ENCODE measurements around the gene MUC7.
"Not testable (repeated sequence)": the region's sequence is repeated elsewhere in the genome, so short reads cannot be mapped to it uniquely, and the experiment has no call there.

The MUC7 gene

GRCh38 chr4:70471897-70472296 lies at the start of gene MUC7:
TSS of gene MUC7 (plus strand) at chr4:70472197. CDS start at chr4:70474022, 1,825 bp downstream.
- DNase-seq: no peak

GRCh38 chr4:70425306-70425705 lies 46.7 kb upstream of the MUC7 start:
- no peak for DNase-seq

GRCh38 chr4:70426789-70427188 lies 45.2 kb upstream of the MUC7 start:
- DNase-seq: no peak

DNA sequence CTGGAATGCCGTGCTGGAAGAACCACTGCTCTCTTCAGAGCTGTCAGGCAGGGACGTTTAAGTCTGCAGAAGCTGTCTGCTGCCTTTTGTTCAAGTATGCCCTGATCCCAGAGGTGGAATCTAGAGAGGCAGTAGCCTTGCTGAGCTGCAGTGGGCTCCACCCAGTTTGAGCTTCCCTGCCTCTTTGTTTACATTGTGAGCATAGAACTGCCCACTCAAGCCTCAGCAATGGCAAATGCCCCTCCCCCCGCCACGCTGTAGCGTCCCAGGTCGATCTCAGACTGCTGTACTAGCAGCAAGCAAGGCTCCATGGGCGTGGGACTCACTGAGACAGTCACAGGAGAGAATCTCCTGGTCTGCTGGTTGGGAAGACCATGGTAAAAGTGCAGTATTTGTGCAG lies 34.8 kb upstream of the MUC7 start:
- DNase-seq: no peak

- DNase-seq: no peak
These were observed 29.5 kb upstream of the MUC7 start for GRCh38 chr4:70442474-70442873.

GRCh38 chr4:70443329-70443728 lies 28.7 kb upstream of the MUC7 start:
- no peak for DNase-seq

DNA sequence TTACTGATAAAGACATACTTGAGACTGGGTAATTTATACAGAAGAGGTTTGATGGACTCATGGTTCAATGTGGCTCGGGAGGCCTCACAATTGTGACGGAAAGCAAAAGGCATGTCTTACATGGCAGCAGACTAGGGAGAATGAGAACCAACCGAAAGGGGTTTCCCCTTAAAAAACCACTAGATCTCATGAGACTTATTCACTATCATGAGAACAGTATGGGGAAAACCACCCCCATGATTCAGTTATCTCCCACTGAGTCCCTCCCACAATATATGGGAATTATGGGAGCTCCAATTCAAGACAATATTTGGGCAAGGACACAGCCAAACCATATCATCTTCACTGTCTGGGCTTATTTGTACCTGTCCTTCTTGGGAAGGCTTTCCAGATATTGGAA lies 22.8 kb upstream of the MUC7 start:
- no peak for DNase-seq

- DNase-seq: no peak
These were observed 19.1 kb upstream of the MUC7 start for GRCh38 chr4:70452946-70453345.

GRCh38 chr4:70463335-70463734 lies 8.7 kb upstream of the MUC7 start:
- DNase-seq: no peak

DNA sequence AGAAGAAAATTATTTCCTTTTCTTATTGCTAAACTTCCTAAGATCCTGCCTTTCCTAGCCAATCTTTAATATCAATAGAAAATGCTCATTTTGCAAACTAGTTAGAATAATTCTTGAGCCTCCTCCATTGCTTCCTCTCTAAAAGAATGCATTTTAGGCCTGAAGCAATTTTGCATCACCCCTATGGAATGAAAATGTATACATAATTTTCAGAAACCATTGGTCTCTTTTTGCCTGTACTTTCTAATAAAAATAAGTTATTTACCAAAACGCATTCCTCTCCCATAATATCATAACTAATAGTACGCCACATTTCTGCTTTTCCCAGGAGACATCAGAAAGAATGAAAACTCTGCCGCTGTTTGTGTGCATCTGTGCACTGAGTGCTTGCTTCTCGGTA lies 1.7 kb downstream of the MUC7 start:
- no peak for DNase-seq

GRCh38 chr4:70488748-70489147 lies 16.8 kb downstream of the MUC7 start:
- DNase-seq: no peak

- no peak for DNase-seq
These were observed 24.2 kb downstream of the MUC7 start for GRCh38 chr4:70496231-70496630.

DNA sequence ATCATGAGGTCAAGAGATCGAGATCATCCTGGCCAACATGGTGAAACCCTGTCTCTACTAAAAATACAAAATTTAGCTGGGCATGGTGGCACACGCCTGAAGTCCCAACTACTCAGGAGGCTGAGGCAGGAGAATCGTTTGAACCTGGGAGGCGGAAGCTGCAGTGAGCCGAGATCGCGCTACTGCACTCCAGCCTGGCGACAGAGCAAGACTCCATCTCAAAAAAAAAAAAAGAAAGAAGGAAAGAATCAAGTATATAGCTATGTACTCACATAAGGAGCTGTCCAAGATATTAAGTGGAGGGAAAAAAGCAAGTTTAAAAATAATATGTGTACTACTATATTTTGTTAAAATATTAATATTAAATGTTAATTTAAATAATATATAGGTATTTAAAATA lies 29.8 kb downstream of the MUC7 start:
- DNase-seq: not testable (repeated sequence)

- DNase-seq: no peak
These were observed 32.7 kb downstream of the MUC7 start for GRCh38 chr4:70504733-70505132.

- DNase-seq: peak; percentile 25
These were observed 33.3 kb downstream of the MUC7 start for GRCh38 chr4:70505151-70505748.

DNA sequence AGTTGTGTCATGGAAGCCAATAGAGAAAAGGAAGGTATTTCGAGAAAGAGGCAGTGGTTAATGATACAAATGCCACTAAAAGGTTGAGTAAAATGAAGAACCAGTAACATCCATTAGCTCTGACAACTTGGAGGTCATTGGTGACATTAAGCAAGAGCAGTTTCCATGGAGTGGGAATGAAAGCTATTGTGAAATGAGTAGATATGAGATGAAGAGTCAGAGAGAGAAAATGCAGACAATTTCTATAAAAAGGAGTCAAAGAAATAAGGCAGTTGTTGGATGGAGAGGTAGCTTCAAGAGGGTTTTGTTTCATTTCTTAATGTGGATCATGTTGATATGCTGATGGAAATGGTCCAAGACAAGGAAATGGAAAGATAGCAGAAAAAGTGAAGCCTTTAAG lies 36.8 kb downstream of the MUC7 start:
- DNase-seq: no peak

DNA sequence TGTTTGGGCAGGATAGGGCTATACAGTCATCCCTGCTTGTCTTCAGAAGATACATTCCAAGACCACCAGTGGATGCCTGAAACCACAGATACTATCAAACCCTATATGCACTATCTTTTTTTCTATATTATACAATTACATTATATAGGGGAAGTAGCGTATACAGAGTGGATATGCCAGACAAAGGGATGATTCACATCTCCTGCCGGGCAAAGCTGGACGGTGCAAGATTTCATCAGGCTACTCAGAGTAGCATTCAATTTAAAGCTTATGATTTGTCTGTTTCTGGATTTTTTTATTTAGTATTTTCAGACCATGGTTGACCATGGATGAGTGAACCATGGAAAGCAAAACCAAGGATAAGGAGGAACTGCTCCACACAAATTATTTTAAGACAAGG lies 39.4 kb downstream of the MUC7 start:
- DNase-seq: no peak

GRCh38 chr4:70515367-70516250 lies 43.6 kb downstream of the MUC7 start:
- DNase-seq: no peak

GRCh38 chr4:70518269-70518668 lies 46.3 kb downstream of the MUC7 start, which contains the start of gene AMTN:
TSS of gene AMTN (plus strand) at chr4:70518569. CDS start at chr4:70518778, 209 bp downstream.
- no peak for DNase-seq

GRCh38 chr4:70518716-70519115 lies 46.7 kb downstream of the MUC7 start:
- DNase-seq: no peak

DNA sequence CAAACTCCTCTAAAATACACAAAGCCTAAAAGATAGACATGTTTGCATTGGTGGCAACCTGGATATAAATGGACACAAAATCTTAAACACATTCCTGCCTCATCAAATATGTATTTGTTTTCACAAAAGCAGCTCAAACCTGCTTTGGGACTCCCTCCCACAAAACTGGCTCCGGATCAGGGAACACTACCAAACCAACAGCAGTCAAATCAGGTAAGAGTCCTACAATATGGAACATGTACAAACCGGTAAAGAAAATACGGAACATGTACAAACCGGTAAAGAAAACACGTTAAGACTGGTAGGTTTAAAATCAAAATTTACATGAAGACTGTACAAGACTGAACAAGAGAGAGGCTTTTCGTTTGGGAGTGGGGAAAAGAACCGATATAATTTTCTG lies 50.6 kb downstream of the MUC7 start:
- DNase-seq: no peak

DNA sequence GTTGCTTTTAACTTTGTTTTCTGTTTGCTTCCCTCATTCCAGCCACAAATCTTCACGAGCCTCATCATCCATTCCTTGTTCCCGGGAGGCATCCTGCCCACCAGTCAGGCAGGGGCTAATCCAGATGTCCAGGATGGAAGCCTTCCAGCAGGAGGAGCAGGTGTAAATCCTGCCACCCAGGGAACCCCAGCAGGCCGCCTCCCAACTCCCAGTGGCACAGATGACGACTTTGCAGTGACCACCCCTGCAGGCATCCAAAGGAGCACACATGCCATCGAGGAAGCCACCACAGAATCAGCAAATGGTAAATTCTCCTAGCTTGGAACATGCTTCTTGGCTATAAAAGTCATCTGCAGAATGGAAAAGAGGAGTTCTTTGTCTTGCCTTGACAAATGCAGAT lies 59.0 kb downstream of the MUC7 start:
- no peak for DNase-seq

- DNase-seq: no peak
These were observed 60.0 kb downstream of the MUC7 start for GRCh38 chr4:70531981-70532380.

Measured in NCI-H345 (cell line).